Right lobe of liver (tissue), 4 donors: Measurements from ENCODE around the gene P3H2.

Source experiments
- CTCF ChIP-seq, 4 donors: fragments of 200-600 bp in 3 of 4; fragments of 450-650 bp in 1 of 4; IDR thresholded peaks; one replicate each; pipeline versions ENCODE4 v1.5.1 to v1.8.0; 2016 to 2022; ENCODE audit warnings: antibody characterized with exemption in 4 of 4, mild to moderate bottlenecking in 2 of 4
- POLR2A ChIP-seq: fragments of 450-650 bp; IDR thresholded peaks from one replicate; pipeline ENCODE4 v1.6.1; 2017; ENCODE audit warnings: antibody characterized with exemption, mild to moderate bottlenecking
- donor health status: DM: no; HTN: no; CAD: no.
- donor health status: DM: no; HTN: no; CAD: no.
- donor health status: DM: no; HTN: yes; CAD: no.

GRCh38 chr3:190064659-190065058, 56.0 kb downstream of the P3H2 start:
- TF ChIP-seq POLR2A (no peak), CTCF (IDR thresholded peaks at IDR 0.05) (no peak)
